SJSA1 (cell line): ENCODE data around the gene ZNF555. TPM values are rescaled to one million over a fixed set of nuclear protein-coding genes. Genes with fewer than 3 reads are reported as not detected.

Source experiments
- DNase-seq, 2 experiments: peaks; one replicate each; pipeline ENCODE4 v3.0.0-alpha.2; 2015 to 2020; ENCODE audit warnings: low spot score in 2 of 2, low read depth in 1 of 2
- H3K27ac ChIP-seq: fragments of 250-450 bp; sonication (Bioruptor Pico); 2 replicates; pipeline ENCODE4 v1.5.1; 2020; ENCODE audit warnings: mild to moderate bottlenecking, moderate library complexity
- H3K27me3 ChIP-seq: fragments of 250-450 bp; sonication (Bioruptor Pico); replicated peaks from 2 replicates; pipeline ENCODE4 v1.5.1; 2020; ENCODE audit warnings: mild to moderate bottlenecking, moderate library complexity
- H3K36me3 ChIP-seq: fragments of 250-450 bp; sonication (Bioruptor Pico); 2 replicates; pipeline ENCODE4 v1.5.1; 2020; ENCODE audit warnings: mild to moderate bottlenecking
- H3K4me1 ChIP-seq: fragments of 250-450 bp; sonication (Bioruptor Pico); replicated peaks from 2 replicates; pipeline ENCODE4 v1.6.1; 2021; ENCODE audit warnings: mild to moderate bottlenecking
- H3K4me3 ChIP-seq: fragments of 250-450 bp; sonication (Bioruptor Pico); 2 replicates; pipeline ENCODE4 v1.5.1; 2020; ENCODE audit warnings: mild to moderate bottlenecking
- H3K9me3 ChIP-seq: fragments of 250-450 bp; sonication (Bioruptor Pico); replicated peaks from 2 replicates; pipeline ENCODE4 v1.5.1; 2020; ENCODE audit warnings: mild to moderate bottlenecking
- total RNA-seq: library from RNA; depleted of rRNA; stranded (reverse); fragments of >200 nt; shearing (Covaris generic); gene quantifications from 2 replicates; pipeline ENCODE4 v1.2.3, GENCODE V29; 2014

ZNF555 gene
- total RNA-seq, 1 experiment from 2014 or later = 5.2 TPM

DNA sequence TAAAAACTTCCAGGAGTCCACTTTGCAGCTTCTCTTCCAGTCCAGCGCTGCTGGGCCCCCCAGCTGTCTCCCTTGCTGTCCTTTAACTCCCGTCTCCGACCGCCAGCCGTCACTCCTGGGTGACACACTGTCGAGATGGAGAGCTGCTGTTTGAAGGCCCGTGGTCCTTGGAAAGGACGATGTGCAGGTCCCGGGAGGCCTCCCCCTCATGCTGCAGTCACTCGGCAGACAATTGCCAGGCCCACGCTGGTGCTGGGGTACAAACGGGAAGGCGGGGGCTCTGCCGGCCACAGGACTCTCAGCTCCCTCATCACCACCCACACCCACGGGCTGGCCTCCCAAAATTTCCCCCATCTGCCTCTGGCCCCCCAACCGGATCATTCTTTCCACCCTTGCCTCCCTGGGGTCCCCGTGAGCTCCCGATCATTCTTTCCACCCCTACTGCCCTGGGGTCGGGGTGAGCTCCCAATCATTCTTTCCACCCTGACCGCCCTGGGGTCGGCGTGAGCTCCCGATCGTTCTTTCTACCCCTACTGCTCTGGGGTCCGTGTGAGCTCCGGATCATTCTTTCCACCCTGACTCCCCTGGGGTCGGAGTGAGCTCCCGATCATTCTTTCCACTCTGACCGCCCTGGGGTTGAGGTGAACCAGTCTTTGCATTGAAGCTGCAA lies 37.7 kb upstream of the ZNF555 start:
- no peak for DNase-seq
- Histone ChIP-seq H3K4me3 (no peak overlapping the region), H3K9me3 (no peaks in the 10 kb centered on the region), H3K36me3 (peaks cover 74% of the 10 kb centered on the region), H3K27ac (no peak overlapping the region), H3K4me1 (no peaks in the 10 kb centered on the region), H3K27me3 (no peaks in the 10 kb centered on the region)

- Histone ChIP-seq H3K4me3 (no peak overlapping the region), H3K27me3 (no peaks in the 10 kb centered on the region), H3K27ac (no peak overlapping the region), H3K36me3 (peaks cover 74% of the 10 kb centered on the region), H3K4me1 (no peaks in the 10 kb centered on the region), H3K9me3 (no peaks in the 10 kb centered on the region)
- no peak for DNase-seq
Measured at GRCh38 chr19:2804156-2805004, 36.9 kb upstream of the ZNF555 start.

DNA sequence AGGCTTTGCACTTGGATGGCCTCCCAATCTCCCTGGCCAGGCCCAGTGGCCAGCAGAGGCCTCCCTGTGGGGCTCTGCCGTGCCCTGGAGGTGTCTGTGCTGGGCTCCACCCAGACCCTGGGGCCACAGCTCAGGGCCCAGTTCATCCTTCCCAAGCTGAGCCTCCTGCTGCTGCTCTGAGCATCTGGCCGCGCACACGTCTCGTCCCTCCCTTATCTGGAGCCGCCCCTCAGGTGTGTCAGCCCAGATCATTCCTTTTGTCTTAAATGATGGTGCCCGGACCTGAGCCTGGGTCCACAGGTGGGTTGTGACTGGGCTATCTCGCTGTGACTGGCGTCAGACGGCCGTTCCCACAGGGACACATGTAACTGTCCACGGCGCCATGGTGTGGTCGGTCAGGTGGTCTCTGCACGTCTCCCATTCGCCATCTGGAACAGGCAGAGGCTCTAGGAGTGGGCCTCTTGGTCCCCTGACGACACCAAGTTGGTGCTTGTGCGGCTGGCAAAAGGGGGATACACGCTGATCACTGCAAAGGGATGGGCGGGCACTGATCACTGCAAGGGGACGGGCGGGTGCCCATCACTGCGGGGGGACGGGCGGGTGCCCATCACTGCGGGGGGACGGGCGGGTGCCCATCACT lies 35.9 kb upstream of the ZNF555 start:
- Histone ChIP-seq H3K36me3 (peaks cover 76% of the 10 kb centered on the region), H3K27me3 (no peaks in the 10 kb centered on the region), H3K27ac (no peak overlapping the region), H3K4me3 (no peak overlapping the region), H3K4me1 (no peaks in the 10 kb centered on the region), H3K9me3 (no peaks in the 10 kb centered on the region)
- no peak for DNase-seq

DNA sequence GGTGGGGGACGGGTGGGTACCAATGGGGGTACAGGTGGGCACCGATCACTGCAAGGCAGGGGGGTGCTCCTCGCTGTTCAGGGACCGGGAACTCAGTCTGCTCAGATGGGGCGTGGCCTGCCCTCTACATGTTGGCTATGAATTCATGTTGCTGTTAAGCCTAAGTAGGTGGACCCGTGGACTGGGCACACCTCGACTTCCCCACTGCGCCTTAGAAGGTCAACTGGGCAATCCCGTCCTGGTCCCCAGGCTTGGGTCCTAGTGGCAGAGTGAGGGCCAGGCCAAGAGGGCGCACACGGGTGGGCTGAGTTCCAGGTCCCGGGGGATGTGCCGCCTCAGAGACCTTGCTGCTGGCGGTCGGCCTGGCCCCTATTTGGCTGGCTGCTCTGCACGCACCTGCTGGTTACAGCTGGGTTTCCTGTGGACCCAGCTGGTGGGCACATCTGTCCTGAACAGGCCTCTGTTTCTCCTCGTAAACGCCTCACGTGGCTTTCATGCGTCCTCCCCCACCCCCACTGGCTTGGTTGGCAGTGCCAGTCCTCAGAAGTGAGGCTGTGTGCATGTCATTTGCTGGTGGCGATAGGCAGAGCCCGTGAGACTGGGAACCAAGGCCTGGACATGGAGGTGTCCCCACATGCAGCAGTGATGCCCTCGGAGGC lies 35.2 kb upstream of the ZNF555 start:
- H3K4me1 ChIP-seq = no peaks in the 10 kb centered on the region
- DNase-seq = no peak
- H3K9me3 ChIP-seq = no peaks in the 10 kb centered on the region
- H3K36me3 ChIP-seq = peaks cover 74% of the 10 kb centered on the region
- no peak overlapping the region for H3K4me3 ChIP-seq
- H3K27ac ChIP-seq = no peak overlapping the region
- no peaks in the 10 kb centered on the region for H3K27me3 ChIP-seq

DNA sequence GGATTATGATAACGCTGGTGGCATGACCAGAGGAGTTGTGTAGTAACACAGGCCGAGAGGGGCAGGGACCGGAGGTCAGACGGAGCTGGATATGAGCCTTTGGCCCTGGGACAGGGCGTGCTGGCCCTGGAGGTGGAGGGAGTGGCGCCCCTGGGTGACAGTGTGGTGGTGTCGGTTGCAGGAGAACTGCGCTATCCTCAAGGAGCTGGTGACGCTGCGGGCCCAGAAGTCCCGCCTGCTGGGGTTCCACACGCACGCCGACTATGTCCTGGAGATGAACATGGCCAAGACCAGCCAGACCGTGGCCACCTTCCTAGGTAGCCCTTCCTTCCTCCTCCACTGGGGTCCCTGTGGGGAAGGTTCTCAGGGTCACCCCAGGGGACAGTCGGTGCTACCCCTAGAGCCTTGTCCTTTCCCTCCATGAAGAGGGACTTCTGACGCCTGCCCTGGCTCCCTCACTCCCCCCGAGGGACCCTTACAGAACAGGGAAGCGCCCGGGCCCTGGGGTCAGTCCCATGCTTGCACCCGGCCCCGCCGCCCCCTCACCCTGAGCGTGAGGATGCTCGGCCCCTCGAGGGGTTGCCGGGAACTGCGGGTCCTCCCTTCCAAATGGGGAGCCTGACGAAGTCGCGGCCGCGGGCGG lies 34.4 kb upstream of the ZNF555 start:
- Histone ChIP-seq H3K4me1 (no peaks in the 10 kb centered on the region), H3K4me3 (no peak overlapping the region), H3K27me3 (no peaks in the 10 kb centered on the region), H3K9me3 (no peaks in the 10 kb centered on the region), H3K36me3 (peaks cover 71% of the 10 kb centered on the region), H3K27ac (no peak overlapping the region)
- no peak for DNase-seq

GRCh38 chr19:2807379-2808128 lies 33.7 kb upstream of the ZNF555 start:
- no peak for DNase-seq
- Histone ChIP-seq H3K4me1 (no peaks in the 10 kb centered on the region), H3K27me3 (no peaks in the 10 kb centered on the region), H3K27ac (no peak overlapping the region), H3K4me3 (no peak overlapping the region), H3K36me3 (peaks cover 76% of the 10 kb centered on the region), H3K9me3 (no peaks in the 10 kb centered on the region)

DNA sequence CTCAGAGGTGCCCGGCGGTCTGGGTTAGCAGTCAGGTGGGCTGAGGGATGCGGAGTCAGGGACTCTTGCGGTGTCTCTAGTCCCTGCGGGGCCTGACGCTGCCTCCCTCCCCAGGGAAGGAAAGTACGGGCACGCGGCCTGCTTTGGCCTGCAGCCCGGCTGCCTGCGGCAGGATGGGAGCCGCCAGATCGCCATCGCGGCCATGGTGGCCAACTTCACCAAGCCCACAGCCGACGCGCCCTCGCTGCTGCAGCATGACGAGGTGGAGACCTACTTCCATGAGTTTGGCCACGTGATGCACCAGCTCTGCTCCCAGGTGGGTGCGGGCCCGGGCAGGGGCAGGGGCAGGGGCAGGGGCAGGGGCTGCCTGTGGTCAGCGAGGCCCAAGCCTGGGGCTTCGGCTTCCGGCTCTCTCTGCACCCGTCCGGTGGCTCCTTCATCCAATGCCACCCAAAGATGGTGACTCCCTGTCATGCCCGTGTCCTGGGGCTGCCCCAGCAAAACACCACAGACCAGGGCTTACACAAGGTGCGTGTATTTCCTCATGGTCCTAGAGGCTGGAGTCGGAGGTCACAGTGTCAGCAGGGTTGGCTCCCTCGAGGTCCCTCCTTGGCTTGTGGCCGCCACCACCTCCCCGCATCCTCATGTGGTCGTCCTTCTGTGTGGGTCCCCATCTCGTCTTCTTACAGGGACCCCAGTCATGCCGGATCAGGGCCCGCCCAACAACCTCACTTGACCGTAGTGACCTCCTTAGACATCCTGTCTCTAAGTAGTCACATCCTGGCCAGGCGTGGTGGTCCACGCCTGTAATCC lies 32.9 kb upstream of the ZNF555 start:
- no peak overlapping the region for H3K4me3 ChIP-seq
- H3K27ac ChIP-seq = no peak overlapping the region
- H3K9me3 ChIP-seq = no peaks in the 10 kb centered on the region
- no peaks in the 10 kb centered on the region for H3K27me3 ChIP-seq
- peaks cover 74% of the 10 kb centered on the region for H3K36me3 ChIP-seq
- no peaks in the 10 kb centered on the region for H3K4me1 ChIP-seq
- no peak for DNase-seq

GRCh38 chr19:2809387-2810140 lies 31.7 kb upstream of the ZNF555 start:
- no peaks in the 10 kb centered on the region for H3K27me3 ChIP-seq
- H3K27ac ChIP-seq = no peak overlapping the region
- no peaks in the 10 kb centered on the region for H3K9me3 ChIP-seq
- H3K4me1 ChIP-seq = no peaks in the 10 kb centered on the region
- H3K4me3 ChIP-seq = no peak overlapping the region
- no peak for DNase-seq
- H3K36me3 ChIP-seq = peaks cover 84% of the 10 kb centered on the region

GRCh38 chr19:2810141-2811091 lies 30.9 kb upstream of the ZNF555 start:
- H3K9me3 ChIP-seq = no peaks in the 10 kb centered on the region
- no peaks in the 10 kb centered on the region for H3K4me1 ChIP-seq
- H3K27ac ChIP-seq = no peak overlapping the region
- peaks cover 75% of the 10 kb centered on the region for H3K36me3 ChIP-seq
- H3K4me3 ChIP-seq = no peak overlapping the region
- no peaks in the 10 kb centered on the region for H3K27me3 ChIP-seq
- no peak for DNase-seq

GRCh38 chr19:2811221-2811722 lies 30.0 kb upstream of the ZNF555 start:
- Histone ChIP-seq H3K27me3 (no peaks in the 10 kb centered on the region), H3K4me1 (no peaks in the 10 kb centered on the region), H3K36me3 (peaks cover 70% of the 10 kb centered on the region), H3K9me3 (no peaks in the 10 kb centered on the region), H3K27ac (no peak overlapping the region), H3K4me3 (no peak overlapping the region)
- DNase-seq = no peak
